NCI-H82 (cell line): Measurements from ENCODE around the gene NR5A2.

Experiments
- DNase-seq: peaks from one replicate; lab custom pipeline; 2025; lab: John Stamatoyannopoulos, UW

The NR5A2 gene

DNA sequence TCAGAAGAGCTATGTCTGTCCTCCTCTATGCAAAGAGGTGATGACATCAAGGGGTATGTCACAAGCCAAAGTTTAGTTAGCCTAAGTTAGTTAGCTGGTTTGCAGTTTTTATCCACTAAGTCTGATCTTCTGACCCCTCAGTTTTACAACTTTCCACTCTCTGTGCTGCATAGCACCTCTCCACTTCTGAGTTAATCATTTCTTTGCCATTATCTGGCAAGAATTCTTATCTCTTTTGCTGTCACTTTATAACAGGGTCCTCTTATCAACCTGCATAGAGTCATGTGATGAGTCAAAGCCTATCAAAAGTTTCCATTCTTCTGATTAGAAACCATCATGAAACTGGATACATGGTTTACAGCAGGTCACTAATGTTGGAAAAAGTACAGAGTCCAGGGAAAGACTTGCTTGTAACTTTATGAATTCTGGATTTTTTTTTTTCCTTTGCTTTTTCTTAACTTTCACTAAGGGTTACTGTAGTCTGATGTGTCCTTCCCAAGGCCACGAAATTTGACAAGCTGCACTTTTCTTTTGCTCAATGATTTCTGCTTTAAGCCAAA, at the start of gene NR5A2:
NR5A2 (plus strand) TSS at position 447 of the 560 bp plus-strand sequence. CDS start 138 bp downstream, outside the sequence.
- DNase-seq: no peak

DNA sequence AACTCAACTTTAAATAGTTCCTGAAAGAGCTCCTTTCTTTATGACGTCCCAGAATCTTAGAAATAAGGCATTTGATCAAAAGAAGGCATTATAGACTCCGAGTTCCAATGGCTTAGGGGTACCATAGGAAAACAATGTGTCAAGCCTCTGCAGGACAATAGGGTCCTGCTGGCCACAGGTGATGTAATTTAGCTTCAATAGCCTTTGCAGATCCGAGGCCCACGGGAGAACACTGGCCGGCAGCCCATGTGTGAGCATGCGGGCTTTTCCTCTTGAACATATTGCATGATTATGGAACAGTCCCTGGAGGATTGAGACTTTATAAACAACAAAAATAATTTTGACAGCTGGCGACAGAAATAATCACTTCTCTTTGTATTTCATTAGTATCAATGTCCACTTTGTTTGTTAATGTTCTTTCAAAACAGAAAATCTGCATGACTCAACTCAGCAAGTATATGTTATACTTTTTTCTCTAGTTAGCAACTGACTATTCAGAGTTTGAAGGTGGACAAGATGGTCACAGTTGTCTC, 49.0 kb upstream of the NR5A2 start:
- DNase-seq: no peak

DNA sequence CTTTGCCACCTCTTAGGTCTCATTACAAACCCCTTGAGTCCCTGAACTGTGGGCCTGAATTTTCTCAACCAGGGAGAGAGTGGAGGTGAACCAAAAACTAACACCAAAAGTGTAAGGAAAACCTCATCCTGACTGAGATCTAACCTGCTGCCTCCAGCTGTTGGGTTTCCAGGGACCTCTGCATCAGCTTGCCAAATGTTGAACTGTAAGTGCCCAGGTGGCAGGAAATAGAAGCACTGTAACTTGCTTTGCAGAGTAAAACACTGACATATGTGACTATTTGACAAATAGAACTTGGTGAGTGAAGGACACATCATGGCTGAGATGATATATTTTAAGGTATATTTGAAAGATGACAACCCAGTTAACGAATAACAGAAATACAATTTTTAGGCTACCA, 48.4 kb upstream of the NR5A2 start:
- DNase-seq: no peak

DNA sequence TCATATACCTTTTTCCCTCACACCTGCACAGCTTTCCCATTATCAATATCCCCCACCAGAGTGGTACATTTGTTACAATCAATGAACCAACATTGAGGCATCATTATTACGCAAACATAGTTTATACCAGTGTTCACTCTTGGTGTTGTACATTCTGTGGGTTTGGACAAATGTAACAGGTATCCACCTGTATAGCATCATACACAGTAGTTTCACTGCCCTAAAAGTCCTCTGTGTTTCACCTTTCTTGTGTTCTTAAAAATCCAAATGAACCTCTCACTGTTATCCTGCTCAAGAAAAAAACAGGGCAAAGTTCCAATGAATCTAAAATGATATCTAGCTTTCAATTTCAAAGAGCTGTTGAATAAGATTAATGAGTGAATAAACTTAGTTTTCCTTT, 45.9 kb upstream of the NR5A2 start:
- no peak for DNase-seq

DNA sequence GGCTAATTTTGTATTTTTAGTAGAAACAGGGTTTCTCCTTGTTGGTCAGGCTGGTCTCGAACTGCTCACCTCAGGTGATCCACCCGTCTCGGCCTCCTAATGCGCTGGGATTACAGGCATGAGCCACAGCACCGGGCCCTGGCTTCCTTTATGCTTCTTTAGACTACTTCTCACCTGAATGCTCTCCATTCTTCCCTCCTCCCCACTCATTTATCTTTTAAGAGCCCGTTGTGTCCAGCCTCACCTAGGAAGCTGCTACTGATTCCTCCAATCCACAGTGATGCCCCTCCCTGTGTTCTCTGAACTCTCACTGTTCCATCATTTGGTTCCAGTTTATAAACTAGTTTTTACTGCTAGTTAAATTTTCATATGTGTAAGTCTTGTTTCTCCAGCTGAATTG, 44.9 kb upstream of the NR5A2 start:
- DNase-seq: no peak

DNA sequence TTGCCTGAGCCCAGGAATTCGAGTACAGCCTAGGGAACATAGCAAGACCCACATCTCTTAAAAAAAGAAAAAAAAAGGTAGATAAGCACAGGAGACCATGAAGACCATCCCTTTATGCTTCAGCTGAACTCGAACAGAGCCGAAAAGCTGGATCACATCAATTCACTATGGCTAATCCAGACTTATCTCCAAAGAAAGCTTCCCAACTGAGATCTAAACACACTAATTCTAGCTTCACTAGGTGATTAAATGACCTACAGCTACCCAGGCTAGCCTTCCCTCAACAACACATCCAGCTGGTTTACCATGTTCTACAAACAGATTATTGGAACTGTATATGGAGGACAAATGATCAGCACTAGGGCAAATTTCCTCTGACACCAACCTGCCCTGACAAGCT, 44.0 kb upstream of the NR5A2 start:
- DNase-seq: no peak

DNA sequence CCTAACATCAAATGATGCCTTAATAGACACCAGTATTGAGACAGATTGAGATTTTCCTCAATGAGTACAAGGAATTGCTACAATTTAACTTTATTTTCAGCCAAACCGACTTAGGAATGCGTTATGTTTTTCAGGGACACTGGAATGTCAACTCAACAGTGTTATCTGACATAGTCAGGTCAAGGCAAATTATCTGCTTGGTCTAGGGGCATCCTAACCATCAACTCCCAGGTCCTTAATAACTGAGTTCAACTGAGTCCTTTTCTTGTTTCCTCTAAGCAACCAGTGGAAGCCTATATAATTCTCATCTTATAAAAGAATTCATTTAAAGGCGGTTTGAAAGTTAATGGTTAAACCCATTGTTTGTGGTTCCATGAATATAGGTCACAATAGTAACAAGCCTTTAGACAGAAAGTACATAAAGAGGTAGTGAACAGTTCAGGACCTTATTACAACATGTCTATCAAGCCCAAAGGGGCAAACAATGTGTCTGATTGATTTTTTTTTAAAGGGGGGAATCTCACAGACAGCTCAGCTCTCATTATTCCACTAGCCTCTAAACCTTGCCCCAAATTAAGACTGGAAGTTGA, 32.3 kb upstream of the NR5A2 start:
- DNase-seq: no peak

DNA sequence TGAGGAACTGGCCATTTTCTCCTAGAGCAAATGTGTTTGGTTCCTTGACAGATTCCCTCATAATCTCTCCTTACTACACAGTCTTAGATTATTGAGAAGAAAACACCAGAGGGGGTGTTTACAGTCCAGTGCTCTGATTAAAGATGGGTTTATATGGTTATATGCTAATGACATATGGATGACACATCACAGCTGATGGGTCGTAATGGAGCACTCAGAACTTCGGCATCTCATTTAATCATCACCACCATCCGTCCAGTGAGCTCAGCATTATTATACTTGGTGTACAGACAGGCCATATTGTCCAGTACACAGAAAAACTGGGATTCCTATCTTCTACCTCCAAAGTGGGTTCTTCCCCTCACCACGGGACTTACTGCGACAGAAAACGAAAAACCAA, 22.3 kb upstream of the NR5A2 start:
- DNase-seq: no peak

DNA sequence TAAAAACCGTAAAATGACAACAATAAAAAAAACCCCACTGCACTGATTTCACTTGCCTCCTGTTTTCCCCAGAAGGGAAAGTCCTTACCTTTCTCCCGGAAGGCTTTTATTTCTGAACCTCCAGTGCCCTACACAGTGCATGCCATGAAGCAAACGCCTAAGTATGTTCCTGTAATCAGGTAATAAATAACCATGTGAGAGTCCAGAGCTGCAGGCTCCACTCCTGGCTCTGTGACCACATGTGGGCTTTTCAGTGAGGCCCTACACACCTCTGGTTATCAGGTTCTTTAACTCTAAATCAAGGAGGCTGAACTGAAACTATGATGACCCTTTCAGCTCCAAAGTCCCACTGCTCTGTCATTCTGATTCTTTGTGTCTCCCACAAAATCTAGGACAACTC, 20.8 kb upstream of the NR5A2 start:
- DNase-seq: no peak

DNA sequence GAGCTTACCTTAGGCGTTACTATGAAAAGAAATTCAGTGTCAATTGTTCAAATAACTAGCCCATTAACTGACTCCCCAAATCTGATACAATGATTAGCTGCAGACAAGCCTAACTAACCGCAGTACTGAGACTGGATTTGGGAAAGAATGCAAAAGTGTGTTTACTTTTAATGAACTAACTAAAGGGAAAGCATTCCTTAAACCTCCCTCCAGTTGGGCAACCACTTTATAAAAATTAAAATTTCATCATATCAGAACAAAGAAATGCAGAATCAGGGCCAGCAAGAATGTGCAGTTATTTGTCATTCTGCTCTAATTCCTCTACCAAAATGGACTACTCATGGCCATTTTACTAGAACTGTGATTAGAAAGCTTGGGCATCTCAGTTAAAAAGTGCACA, 11.7 kb upstream of the NR5A2 start:
- DNase-seq: no peak

DNA sequence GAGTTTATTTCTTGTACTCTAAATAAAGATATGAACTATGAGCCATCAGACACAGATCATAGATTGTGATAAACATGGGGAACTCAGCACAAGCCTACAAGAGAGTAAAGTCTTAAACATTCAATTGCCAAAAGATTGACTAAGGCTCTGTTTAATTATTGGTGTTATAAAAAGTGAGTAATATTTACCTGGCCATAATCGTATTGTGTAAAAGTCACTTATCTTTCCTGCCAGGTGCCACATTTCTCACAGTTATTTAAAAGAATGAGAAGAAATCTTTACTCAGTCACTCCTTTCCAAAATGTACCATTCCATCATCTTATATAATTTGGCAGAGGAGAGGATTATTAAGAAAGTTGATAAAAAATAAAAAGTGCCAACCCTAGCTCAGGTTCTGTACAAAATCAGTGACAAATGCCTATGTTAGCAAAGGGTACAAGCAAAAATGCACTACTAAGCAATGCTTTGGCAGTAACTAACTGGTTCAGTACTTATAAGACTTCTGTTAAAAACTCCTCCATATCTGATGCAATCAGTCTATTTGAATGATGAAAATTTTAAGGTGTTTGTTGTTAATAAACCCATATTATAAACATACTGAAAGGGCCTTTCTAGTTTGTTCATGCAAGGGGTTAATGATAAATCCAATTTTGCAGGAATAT, 5.8 kb upstream of the NR5A2 start:
- no peak for DNase-seq

DNA sequence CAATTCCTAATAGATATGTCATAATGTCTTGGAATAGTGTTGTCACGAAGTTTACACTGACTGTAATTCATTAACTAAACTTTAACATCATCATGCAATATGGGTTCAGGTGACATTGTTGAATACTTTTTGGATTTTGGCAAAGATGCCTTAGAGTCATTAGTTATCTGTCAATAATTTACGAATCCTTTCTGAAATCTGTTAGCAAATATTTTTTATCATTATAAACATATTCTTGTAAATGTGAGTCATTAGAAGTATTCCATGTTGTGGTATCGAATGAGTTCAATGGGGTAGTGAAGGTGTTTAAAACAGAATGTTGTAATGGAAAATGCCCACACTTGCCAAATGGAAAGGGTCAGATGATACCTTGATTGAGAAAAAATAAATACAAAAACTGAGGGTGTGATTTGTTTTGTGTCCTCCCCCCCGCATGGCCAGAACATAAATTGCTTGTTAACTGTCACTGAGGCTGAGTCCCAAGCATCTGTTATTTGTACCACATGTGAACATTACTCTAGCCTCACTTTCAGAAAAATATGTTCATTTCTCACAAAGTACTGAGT, 5.2 kb upstream of the NR5A2 start:
- DNase-seq: no peak

DNA sequence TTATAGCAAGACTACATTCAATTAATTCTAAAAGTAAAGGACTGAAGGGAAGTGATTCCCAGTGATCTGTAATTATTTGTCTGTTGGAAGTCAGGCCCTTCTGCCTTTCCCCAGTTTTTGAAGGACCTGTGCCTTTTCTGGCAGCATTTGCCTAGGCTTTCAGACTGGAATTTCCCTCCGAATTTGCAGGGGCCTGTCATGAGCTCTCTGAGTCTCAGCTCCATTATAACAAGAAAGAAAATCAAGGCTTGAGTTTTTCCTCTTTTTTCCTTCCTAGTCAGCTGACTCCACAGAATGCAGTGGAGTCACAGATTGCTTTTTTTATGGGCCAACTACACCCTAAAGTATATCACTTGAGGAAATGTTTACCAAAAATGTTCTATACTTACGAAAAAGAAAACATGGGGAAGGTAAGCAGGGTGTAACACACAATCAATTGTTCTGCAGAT, 1.1 kb downstream of the NR5A2 start:
- DNase-seq: no peak

DNA sequence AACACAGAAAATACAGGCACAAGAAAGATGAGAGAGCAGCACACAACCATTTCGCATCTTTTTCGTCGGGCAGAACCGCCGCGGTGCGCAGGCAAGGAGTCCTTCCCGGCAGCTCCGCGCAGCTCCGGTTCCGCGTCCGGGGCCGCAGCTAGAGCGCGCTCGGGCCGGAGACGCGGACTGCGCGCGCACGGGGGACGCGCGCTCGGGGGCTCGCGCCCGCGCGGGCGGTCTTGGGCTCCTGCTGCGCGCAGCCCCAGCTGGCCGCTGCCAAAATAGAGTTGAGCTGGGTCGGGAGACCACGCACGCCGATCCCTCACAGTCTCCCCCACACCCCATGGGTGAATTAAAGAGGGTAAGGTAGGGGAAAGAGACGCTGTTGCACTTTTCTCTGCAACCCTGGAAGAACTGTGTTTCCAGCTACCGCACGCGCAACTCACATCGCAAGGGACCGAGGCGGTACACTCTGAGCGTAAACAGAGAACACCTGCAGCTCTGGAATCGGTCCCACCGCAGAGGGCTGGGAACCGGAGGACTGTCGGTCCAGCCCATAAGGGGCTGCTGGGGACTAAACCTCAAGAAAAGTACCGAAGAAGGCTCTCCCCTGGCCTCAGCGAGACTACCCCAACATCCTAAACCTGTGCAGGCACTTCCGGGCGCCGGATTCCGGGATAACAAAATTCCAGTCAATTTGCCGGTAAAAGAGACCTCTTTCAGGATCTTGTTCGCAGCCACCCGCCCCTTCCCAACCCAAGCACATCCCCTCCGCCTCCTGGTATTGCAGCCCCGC, 1.7 kb downstream of the NR5A2 start:
- peak; percentile 45 for DNase-seq

DNA sequence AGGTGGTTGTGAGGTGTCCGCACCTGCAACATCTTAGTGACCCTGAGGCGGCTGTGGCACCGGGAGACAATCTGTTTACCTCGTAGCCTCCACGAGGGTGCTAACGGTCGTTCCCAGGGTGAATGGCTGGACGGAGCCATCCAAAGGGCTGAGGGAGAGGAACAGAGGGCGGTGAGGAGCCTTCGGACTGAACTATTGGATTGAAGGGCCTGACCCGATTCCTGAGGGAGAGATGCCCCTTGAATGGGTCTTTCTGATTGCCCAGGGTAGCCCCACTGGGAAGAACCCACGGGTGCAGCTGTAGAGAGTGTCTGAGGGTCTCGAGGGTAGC, 2.3 kb downstream of the NR5A2 start:
- no peak for DNase-seq

DNA sequence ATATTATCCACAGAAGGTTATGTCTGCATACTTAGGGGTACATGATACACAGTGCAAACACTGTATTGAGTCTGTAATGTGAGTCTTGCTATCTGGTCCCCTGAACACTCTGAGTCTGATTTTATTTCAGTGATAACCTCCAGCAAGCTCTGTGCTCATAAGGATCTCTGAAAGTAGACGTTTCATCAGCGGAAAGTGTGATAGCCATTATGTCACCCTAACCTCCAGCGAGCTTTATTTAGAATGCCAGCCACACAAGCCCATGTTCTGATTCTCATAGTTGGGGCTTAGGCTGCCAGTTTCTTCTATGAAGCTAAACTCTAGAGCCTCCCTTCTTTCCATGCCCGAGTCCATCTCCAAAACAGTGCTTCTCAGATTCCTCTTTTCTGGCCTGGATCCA, 3.3 kb downstream of the NR5A2 start:
- no peak for DNase-seq

DNA sequence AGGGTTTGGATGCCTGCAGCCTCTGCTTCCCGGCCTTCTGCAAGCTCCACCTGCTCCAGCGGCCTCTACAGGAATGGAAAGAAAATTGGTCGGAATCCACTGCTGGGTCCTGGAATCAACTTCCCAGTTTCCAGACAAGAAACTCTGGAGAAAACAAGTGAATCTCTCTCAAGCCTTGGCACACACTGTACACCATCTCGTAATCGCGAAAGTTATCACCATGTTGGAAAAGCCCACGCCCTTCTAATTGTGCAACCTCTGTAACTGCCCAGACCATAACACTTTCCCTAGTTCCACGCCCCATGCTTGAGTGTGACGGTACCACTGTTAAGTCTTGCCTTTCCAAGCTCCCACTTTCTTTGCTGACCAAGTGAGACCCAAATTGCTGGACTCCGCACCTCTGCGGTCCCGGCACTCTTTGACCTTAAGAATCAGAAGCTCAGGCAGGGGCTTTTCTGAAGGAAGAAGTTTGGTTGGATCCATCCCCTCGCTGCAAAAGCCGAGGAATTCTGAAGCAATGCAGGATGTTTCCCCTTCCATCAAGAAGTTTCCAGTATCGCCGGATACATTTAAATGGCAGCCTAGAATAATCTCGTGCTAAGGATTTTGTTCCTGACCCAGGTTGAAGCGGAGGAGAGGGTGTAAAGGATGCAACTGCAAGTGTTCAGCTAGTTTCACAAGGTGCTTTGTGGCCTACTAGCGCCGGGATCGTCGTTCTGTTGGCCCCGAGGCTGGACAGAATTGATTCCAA, 6.2 kb downstream of the NR5A2 start:
- no peak for DNase-seq

DNA sequence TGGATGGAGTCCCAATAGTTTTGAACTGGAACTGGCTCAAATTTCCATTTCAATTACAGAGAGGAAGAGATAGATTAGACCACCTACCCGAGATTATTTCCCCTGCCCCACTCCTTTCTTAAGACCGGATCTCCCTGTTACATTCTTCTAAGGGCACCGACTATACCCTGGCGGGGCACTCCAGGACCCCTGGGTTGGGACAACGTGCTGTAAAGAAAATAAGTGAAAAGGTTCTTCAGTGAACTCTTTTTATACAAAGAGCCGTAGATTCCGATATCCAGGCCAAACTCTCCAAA, 6.7 kb downstream of the NR5A2 start:
- DNase-seq: no peak

DNA sequence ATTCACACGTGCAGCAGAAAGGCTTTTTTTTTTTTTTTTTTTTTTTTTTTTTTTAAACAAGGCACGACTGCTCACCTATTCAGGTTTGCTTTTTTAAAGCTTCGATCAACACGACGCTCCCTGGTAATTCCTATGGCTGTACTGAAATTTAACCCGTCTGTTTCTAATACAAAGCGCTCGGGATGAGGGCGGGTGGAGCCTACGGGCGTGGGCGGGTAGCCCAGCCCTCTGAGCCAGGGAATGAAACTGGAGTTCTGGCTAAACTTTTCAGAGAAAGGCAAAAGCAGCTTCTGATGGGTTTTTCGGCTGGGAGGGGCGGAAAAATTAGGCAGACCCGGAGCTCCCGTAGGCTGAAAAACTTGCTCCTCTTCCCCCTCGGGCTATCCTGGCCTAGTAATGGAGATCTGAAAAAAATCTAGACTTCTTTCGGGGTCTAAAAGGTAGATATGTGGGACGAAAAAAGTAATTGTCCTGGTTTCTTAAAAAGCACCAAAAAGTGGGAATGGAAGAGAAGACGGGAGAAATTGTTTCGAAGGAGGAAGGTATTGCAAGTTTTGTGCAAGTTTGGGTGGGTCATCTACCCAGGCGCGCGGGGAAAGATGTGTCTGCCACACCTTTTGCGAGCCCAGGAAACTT, 7.4 kb downstream of the NR5A2 start:
- DNase-seq: no peak

DNA sequence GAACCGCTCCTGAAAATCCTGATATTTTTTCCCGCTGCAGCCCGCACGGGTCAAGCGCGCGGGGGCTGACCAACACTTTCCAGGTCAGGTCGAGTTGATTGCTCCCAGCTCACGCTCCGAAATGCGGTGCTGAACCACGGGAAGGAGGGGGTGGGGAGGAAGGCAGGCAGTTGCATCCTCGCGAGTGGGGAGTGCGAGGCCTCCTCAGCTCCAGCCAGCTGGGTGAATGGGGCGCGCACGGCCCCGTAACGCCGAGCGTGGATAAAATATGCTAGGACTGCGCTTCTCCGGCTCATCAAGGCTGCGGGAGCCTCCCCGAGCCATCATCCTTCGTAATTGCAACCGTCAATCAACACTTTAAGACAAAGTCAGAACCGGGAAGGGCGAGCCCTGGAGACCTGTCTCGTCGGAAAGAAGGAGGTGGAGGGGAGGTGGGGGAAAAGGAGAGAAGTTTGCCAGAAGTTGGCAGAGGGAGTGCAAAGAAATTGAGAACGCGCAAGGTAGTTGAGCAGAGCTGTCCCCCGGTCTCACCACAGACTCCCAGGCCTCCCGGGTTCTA, 8.0 kb downstream of the NR5A2 start:
- DNase-seq: no peak

DNA sequence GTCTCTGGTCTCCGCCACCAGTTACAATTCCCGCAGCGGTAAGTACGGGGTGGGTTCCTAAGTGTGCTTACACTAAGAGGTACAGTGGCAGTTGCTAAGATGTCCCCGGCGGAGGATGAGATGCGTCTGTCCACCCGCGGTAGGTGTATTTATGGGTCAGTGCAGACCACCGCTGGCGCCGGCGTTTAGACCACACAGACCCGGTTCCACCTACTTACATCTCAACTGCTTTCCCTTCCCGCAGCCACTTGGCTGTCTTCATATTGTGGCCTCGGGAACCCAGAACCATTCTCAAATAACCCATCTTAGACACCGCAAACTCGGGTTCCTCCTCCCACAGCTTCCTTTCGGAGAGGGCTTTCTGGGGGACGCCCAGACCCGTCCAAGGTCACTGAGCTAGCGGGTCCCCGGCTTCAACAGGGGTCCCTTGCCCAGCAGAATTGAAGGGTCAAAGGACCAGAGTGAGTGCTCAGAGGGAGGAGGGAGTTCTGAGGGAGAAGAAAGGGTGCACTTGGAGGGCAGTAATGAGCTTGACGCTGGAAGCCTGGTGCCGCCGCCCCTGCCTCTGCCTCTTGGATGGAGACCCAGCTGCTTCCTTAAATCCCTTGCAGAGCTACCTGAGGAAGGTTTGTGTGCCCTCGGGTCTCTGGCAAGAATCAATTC, 8.6 kb downstream of the NR5A2 start:
- DNase-seq: no peak
